ENCODE measurements around the gene RNASE11.
"Not testable (repeated sequence)": the region's sequence is repeated elsewhere in the genome, so short reads cannot be mapped to it uniquely, and the experiment has no call there.

RNASE11 gene

DNA sequence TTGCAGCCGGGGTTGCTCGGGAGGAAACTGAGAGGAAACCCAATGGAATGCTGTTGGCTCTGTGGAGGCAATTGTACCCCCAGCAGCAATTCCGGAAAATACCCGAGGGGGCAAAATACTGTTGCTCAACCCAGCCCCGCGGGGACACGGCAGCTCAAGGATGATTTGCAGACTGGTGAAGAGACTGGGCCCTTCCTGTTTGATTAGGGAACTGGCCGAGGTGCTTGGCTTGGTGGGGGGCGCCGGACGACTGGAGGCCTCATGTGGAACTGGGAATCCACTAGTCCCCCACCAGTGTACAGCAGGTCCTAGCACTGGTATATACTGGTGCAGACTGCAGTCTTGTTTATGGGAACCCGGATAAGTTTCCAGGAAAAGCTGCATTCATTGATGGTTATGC, 13.7 kb upstream of the RNASE11 start:
- intact Hi-C loops (cut with DNase I): no loop called here
- no peak for DNase-seq

DNA sequence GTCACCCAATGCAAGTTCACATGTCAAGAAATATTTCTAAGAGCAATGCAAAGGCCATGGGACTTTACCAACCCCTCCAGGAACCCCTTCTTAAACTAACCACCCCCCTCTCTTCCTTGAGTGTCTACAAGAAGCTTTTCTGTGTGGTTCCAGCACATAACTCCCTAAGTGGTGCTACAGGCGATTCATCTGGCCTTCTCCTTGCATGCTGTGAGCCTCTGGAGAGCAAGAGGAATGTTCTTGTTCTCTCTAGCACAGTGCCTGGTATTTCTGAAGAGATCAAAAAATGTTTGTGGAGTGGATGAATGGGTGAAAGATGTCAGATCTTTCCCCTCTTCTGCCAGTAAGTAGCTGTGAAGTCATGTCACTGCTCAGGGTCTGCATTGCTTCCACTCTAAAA, 9.3 kb upstream of the RNASE11 start:
- no peak for DNase-seq
- intact Hi-C loops (cut with DNase I): no loop called here

DNA sequence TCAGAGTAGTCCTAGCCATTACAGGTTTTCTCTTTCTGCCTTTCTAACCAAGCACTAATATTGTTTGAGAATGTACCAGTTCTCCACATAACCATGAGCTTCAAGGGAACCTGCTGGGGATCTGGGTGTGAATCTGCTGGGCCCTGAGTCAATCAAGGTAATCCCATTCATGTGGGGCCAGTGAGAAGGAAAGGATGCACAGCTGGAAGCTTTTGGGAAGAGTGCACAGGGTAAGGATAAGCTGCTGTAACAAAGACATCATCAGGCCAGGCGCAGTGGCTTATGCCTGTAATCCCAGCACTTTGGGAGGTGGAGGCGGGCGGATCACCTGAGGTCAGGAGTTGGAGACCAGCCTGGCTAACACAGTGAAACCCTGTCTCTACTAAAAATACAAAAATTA, 7.9 kb upstream of the RNASE11 start:
- intact Hi-C loops (cut with DNase I): not testable (repeated sequence)

DNA sequence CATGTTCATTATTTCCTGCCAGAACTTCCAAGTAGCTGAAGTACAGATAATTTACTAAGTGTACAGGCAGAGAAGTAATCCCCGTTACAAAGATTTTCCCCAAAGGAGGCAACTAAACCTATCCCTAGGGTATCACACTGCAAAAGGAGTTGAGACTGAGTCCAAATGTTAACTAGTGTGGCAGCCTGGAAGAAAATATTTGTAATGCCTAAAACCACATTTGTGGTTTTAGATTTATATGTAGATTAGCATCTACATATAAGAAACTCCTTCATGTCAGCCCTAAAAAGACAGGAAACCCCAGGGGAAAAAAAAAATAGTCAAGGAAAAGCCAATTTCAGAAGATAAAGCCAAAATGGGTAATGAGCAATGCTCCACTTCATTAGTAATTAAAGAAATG, 4.8 kb upstream of the RNASE11 start:
- DNase-seq: no peak
- intact Hi-C loops (cut with DNase I): no loop called here

More for the DNA sequence above, 7.9 kb upstream of the RNASE11 start:
- not testable (repeated sequence) for DNase-seq

DNA sequence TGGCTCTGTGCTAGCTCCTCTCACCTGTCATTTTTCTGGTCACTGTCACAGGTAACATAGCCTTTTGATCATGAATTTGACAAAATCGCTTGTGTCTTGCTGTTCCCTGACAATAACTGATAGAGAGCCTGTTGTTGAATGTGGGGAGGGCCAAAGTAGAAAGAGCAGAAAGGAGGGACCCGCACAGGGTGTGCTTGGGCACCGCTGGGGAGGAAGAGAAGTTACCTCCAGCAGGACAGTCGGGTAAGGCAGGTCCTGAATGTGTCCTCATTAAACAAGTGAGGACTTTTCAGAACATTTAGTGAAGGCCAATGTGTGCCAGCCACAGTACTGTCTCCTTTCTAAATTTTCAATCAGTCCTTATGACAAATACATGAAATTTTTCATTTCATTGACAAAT, 3.4 kb upstream of the RNASE11 start, which contains the start of gene RNASE12:
Gene RNASE12, minus strand, starts transcription at position 142 of the 400 bp plus-strand sequence. CDS start 653 bp downstream, outside the sequence.
- intact Hi-C loops (cut with DNase I): no loop called here
- no peak for DNase-seq

DNA sequence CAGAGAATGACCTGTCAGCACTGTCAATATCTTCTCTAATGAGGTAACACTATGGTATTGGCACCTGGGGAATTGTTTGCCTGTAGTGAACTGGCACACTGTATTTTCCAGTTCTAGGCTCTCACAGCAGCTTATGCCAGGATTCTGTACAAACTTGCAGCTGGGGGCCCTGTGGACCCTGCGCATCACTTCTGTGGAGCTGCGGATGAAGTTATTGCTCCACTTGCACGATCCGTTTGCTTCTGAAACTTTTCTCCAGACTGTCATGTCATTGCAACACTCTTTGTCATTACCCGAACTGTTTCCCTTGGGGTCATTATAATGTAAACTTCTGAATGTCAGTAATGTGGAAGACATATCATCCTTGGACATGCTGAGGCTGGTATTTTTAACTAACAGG, 3.9 kb downstream of the RNASE11 start:
- DNase-seq: no peak

DNA sequence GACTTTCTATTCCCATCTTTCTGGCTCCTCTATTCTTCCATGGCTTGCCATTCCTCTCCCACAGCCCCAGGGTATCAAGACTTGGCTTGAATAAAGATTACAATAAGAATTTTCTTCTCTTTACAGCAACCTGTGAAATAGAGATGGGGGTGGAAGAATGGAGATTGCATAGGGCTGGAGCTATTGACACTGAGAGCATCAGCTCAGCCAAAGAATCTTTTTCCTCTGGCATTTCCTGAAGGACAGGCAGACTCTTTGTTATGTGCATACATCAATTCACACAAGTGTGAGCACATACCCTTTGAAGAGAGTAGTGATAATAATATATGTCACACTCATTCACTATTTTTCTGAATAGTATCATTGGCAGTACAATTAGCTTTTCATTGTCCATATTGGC, 4.7 kb downstream of the RNASE11 start:
- no peak for DNase-seq
- intact Hi-C loops (cut with DNase I): no loop called here

More for the DNA sequence above, 3.9 kb downstream of the RNASE11 start:
- intact Hi-C loops (cut with DNase I): no loop called here

DNA sequence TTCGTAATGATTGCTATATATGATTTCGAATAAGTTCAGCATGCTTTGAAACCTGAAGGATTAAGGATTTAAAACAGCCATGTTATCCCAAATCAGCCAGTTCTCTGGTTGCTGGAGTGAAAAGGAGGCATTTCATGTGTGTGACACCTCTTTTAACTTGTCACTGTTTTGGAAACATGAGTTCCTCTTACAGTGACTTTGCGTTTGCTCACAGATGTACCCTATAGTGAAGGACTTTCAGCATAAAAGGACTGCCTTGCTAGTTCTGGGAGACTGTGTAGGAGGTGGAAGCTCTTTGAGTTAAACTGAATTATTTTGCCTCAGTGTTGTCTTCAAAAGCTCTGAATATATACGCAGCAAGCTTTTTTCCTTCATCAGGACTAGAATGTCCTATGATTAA, 7.6 kb downstream of the RNASE11 start:
- intact Hi-C loops (cut with DNase I): no loop called here
- no peak for DNase-seq

DNA sequence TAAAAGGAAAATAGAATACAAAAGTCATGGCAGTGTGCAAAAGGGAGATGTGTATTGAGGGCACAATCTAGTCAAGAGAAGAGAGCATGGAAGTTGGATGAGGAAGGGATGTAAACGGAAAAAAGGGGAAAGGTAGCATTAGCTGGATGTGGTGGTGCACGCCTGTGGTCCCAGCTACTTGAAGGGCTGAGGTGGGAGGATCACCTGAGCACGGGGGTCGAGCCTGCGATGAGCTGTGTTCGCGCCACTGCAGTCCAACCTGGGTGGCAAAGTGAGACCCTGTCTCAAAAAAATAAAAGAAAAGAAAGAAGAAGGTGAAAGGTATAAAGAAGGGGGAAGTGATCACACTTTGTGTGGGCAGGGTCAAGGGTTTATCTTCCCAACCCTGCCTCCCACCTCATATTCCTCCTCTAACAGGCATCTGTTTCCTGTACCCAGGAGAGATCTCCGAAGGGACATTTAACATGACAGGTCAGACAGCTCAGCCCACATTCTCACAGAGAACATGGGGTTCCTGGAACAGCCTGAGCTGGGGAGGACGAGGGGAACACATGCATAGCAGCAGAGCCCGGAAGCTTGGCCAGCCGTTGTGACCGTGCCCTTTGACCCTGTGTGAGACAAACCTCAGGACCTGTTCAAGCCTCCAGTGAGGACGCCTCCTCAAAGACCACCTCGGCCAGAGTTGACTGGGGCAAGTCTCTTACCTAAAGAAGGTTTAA, 8.9 kb downstream of the RNASE11 start:
- DNase-seq: no peak
- intact Hi-C loops (cut with DNase I): no loop called here

DNA sequence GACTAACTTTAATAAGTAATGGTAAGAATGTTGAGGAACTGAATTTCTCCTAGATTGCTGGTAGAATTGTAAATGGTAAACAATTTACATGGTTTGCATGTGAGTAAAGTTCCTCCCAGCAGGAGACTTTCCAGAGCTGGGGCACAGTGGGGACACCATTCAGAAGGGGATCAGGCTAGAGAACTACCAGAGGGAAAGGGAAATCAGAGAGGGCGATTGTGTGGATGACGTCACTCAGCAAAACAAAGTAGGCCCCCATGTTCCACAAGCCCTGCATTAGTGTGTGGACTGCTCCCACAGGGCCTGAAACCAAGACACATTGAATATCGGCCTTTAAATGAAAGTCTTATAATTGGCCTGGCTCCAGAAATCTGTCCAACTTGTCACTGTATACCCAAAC, 9.5 kb downstream of the RNASE11 start:
- intact Hi-C loops (cut with DNase I): no loop called here
- no peak for DNase-seq

DNA sequence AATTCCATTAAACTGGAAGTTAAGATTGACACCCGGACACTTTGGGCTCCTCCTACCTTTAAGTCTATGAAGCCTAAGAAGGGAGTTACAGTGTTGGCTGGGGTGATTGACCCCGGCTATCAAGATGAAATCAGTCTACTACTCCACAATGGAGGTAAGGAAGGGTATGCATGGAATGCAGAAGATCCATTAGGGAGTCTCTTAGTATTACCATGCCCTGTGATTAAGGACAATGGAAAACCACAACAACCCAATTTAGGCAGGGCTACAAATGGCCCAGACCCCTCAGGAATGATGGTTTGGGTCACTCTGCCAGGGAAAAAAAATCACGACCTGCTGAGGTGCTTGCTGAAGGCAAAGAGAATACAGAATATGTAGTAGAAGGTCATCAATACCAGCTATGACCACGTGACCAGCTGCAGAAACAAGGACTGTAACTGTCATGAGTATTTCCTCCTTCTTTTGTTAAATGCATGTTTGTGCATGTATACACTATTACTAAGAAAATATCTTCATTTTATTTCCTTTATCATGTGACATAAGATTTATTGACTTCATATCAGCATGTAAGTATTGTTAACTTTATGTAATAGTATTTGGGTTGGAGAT, 15.3 kb downstream of the RNASE11 start:
- intact Hi-C loops (cut with DNase I); DNase-seq: not testable (repeated sequence)

DNA sequence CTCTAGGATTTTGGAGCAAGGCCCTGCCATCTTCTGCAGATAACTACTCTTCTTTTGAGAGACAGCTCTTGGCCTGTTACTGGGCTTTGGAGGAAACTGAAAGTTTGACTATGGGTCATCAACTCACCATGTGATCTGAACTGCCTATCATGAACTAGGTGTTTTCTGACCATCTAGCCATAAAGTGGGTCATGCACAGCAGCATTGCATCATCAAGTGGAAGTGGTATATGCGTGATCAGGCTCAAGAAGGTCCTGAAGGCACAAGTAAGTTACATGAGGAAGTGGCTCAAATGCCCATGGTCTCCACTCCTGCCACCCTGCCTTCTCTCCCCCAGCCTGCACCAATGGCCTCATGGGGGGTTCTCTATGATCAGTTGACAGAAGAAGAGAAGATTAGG, 17.1 kb downstream of the RNASE11 start:
- intact Hi-C loops (cut with DNase I); DNase-seq: not testable (repeated sequence)

DNA sequence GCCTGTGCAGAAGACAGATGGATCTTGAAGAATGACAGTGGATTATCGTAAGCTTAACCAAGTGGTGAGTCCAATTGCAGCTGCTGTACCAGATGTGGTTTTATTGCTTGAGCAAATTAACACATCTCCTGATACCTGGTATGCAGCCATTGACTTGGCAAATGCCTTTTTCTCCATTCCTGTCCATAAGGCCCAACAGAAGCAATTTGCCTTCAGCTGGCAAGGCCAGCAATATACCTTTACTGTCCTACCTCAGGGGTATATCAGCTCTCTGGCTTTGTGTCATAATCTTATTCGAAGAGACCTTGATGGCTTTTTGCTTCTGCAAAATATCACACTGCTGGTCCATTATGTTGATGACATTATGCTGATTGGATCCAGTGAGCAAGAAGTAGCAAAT, 17.9 kb downstream of the RNASE11 start:
- DNase-seq; intact Hi-C loops (cut with DNase I): not testable (repeated sequence)

DNA sequence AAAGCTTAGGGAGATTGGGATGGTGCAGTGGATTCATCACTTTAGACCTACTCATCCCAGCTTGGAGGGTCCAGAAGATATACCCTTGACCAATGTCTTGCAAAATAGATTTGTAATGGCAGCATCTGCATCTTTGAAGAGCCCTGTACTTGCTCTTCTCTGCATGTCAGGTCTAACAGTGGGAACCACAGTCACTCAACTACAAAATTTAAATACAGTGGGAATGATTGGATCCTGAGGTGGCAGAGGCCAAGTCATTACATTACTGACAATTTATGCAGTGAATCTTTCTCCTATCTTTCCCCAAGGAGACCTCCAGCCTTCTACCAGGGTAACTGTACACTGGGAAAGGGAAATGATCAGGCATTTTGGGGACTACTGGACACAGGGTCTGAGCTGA, 18.7 kb downstream of the RNASE11 start:
- no peak for DNase-seq
- intact Hi-C loops (cut with DNase I): no loop called here

DNA sequence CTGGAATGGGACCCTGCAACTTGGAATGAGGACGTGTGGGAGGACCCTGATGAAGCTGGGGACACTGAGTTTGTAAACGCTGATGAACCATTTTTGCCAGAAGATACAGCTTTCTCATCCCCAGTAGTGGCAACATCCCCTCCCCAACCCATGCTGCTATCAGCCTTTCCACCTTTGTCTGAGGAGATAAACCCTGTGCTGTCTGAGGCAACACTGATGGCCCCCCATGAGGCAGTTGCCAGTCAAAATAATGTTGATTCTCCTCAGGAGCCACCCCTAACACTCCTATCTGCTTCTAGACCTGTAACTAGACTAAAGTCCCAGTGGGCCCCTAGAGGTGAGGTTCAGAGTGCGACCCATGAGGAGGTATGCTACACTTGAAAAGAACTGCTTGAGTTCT, 19.4 kb downstream of the RNASE11 start:
- intact Hi-C loops (cut with DNase I): no loop called here
- no peak for DNase-seq

DNA sequence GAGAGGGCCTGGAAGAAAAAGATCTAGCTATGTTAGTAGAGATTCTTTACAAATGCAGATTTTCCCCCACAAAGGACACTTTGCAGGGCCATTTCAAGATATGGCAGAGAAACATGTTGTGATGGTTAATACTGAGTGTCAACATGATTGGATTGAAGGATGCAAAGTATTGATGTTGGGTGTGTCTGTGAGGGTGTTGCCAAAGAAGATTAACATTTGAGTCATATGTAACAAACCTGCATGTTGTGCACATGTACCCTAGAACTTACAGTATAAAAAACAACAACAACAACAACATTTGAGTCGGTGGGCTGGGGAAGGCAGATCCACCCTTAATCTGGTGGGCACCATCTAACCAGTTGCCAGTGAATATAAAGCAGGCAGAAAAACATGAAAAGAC, 20.6 kb downstream of the RNASE11 start:
- DNase-seq; intact Hi-C loops (cut with DNase I): not testable (repeated sequence)

DNA sequence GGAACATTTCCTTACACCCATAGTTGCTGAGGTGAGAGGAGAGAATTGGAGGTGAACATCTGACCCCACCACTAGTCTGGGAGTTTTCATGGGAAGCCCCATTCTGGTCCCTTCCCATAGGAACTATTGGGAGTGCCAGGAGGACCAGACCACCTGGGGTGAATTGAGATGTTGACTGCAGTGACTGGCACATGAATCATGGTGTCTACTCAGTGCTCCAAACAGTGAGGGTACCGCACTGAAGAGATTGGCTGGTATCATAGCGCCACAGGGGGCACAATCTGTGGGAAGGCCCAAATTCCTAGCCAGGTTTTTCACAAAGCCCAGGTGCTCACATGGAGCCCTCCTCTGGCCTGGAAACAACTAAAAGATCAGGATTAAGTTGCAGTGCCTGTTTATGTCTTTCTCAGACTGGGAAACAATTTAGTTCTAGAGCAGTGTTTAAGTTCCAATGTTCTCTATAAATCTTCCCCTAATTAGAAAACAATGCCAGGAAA, 23.3 kb downstream of the RNASE11 start:
- intact Hi-C loops (cut with DNase I): no loop called here
- DNase-seq: no peak

DNA sequence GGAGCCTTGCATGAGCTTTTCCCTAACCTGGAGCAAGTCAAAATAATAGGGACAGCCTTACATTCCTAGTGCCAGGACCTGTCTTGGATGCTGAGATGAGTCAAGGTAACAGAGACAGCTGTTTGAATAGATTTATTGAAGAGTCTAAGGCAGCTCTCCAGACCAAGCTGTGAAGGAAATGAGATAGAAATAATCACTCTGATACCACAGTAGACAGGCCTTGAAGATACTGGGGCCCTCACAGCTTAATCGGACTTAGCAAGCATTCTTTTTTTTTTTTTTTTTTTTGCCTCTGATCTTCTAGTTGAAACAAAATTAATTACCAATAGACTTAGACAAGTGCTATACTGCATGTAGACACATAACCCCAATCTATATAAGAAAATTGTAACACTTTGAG, 23.8 kb downstream of the RNASE11 start:
- no peak for DNase-seq
- intact Hi-C loops (cut with DNase I): no loop called here

DNA sequence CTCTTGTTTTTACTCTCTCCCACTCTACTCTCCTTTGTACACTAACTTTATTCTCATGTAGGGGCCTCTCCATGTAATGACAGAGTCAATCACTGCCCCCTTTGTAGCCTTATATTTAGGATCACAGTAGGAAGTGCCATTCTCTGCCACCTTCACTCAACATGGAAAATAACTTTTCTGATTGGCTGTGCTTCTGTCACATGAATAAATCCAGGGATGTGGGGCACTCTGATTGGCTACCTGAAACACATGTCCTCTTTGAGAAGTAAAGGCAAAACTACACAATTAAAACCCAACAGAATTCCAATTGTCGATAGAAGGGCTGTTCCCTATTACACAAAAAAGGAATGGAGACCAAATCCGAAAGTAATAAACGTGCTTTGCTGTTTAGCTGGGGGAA, 26.8 kb downstream of the RNASE11 start, which contains the start of gene RNASE9:
Gene RNASE9, minus strand, starts transcription at position 87 of the 400 bp plus-strand sequence.
- intact Hi-C loops (cut with DNase I): no loop called here
- no peak for DNase-seq

DNA sequence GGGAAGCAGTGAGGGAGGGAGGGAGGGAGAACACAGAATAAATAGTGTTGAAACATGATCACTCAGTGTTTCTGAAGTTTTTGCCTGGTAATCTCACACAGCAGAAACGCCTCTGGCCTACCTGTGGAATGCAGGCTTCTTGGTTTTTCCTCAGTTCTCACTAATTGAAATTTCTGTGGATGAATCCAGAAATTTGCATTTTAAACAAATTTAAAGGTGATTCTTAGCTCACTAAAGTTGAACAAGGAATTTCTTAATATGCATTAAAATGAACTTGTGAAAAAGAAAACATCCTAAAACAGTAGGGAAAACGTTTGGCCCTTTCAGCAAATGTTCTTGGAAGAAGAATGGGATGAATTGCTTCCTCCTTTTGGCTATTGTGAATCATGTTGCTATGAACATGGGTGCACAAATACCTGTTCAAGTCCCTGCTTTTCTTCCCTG, 28.3 kb downstream of the RNASE11 start:
- no peak for DNase-seq
- intact Hi-C loops (cut with DNase I): no loop called here

DNA sequence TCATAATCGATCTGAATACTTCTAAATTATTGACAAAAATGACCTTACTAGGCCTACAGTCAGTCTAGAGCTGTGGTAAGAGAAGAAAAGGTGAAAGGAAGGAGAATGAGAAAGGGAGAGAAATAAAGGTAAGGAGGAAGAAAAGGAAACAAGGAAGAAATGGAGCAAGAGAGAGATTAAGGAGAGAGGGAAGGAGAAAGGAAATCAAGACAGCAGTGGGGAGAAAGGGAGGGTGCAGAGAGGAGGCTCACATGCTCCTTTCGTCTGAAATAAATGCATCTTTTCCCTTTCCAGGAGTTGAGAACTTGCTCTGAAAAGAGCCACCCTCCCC, 30.6 kb downstream of the RNASE11 start:
- DNase-seq: no peak
- intact Hi-C loops (cut with DNase I): no loop called here

Measured in head of caudate nucleus (tissue), 42 donors.